NOMO-1 treated with DMSO at 0.1 percent for 48 hours (cell line): ENCODE data around the gene UVRAG.
"Not testable (repeated sequence)": the region's sequence is repeated elsewhere in the genome, so short reads cannot be mapped to it uniquely, and the experiment has no call there.

Experiments used
- DNase-seq: peaks from one replicate; lab custom pipeline; 2025; ENCODE audit not compliant: unreplicated experiment; lab: John Stamatoyannopoulos, UW

UVRAG gene

GRCh38 chr11:75873417-75874221 is 58.6 kb downstream of the UVRAG start:
- peak; percentile 78 for DNase-seq

- DNase-seq, result no peak
Measured at GRCh38 chr11:75874684-75875341, 59.8 kb downstream of the UVRAG start.

DNA sequence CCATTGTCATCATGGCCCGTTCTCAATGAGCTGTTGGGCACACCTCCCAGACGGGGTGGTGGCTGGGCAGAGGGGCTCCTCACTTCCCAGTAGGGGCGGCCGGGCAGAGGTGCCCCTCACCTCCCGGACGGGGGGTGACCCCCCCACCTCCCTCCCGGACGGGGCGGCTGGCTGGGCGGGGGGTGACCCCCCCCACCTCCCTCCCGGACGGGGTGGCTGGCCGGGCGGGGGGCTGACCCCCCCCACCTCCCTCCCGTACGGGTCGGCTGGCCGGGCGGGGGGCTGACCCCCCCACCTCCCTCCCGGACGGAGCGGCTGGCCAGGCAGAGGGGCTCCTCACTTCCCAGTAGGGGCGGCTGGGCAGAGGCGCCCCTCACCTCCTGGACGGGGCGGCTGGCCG is 62.3 kb downstream of the UVRAG start:
- not testable (repeated sequence) for DNase-seq

- not testable (repeated sequence) for DNase-seq
Measured at GRCh38 chr11:75877931-75878330, 62.9 kb downstream of the UVRAG start.

DNA sequence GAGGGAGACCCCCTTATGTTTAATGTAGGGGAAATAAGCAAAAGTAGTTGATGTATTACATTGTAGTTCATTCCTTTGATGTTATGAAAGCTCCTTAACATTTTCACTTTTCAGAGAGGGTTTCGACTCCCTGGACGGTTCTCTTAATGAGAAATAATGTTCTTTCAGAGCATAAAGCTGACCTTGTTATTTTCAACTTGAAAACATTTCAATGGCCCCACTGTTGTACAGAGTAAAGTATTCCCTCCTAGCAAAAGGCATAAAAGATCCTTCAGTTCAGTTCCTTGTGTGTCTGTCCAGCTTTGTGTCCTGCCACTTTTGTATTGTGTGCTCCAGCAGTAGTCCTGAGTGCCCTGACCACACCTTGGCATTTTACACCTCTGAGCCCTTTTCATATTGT is 63.9 kb downstream of the UVRAG start:
- no peak for DNase-seq

- DNase-seq, result no peak
Measured at GRCh38 chr11:75879737-75880136, 64.7 kb downstream of the UVRAG start.

DNA sequence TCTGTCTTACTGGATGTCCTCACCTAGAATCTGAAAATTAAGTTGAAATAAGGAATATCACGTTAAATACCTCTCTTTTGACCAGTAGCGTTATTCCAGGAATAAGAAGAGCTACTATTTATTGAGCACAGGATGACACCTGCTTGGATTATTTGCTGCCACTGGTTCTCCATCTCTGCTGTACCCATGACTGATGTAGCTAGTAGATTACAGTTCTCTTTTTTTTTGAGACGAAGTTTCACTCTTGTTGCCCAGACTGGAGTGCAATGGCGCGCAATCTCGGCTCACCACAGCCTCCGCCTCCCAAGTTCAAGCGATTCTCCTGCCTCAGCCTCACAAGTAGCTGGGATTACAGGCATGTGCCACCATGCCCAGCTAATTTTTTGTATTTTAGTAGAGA is 65.3 kb downstream of the UVRAG start:
- not testable (repeated sequence) for DNase-seq

GRCh38 chr11:75884321-75884720 is 69.3 kb downstream of the UVRAG start:
- DNase-seq, result no peak

DNA sequence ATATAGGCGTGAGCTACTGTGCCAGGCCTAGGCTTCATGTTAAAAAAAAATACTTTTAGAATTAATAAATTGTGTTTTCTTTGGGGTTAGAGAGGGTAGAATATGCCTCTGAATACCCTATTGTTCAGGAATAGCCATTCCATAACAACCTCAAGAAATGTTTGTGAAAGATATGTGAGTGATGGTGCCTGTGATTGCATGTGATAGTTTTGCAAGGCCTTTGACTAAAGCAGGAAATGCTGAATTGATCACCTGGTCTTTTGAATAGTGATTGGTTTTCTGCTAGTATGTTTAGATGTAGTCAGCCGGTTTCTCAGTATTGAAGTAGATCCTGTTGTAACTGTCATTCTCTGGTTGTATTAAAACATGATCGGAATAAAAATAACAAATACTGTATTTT is 73.4 kb downstream of the UVRAG start:
- no peak for DNase-seq

- peak; percentile 94 for DNase-seq
Measured at GRCh38 chr11:75891947-75892739, 77.1 kb downstream of the UVRAG start.

- DNase-seq, result no peak
Measured at GRCh38 chr11:75893251-75893650, 78.2 kb downstream of the UVRAG start.

GRCh38 chr11:75894036-75894585 is 79.1 kb downstream of the UVRAG start:
- peak; percentile 19 for DNase-seq

DNA sequence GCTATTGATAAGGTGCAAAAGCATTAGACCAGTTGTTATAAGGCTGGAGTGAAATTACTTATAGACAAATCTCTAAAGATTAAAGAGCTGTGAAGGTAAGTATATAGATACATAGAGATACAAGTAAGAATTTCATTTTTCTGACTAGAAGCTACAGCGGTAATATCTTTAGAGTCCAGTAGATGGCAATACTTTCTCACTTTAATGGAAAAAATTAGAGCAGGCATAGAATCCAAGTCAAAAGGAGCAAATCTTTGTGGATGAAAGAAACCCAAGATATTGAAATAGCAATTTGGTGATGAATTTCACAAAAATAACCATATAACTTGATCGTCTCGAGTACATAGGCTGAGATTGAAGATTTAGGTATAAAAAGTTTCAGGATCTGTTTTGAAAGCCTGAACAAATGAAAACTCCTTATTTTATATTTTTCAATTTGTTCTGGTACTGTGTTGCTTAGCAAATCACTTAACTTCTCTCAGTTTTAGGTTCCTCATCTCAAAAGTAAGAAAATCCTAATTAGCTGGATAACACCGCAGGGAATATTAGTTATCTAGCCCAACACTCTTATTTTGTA is 81.9 kb downstream of the UVRAG start:
- peak; percentile 60 for DNase-seq

DNA sequence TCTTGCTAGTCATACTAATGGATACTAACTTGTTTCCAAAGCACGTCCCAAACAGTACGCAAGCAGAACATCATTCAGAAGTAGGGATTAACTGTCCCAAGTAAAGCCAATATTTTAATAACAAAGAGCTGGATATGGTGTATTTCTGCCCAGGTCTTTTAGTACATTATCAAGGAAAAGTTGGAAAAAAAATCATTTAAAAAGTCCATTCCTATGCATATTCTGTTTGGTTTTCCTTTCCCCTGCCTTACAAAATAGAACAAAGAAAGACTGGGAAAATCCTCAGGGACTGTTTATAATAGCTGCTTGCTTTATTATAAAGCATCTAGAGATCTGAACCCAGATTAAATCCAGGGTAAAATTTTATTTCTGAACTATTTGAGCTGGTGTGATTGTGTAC is 83.9 kb downstream of the UVRAG start:
- DNase-seq, result no peak

DNA sequence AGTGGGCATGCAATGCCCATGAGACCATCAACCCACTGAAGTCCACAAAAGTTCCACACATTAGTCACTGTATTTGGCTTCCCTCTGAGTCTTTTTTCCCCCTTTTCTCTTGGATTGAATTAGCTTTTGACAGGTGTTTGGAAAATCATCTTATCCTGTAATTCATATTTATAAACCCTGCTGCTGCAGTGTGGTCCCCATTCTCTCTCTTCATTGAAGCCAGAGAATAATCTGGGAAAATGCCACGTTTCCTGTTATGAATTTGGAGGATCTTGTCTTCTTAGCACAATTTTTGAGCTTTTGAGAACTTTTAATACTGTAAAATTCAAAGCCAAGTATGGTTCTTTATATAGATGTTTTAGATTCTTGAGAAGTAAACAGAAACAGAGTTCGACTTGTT is 84.8 kb downstream of the UVRAG start:
- DNase-seq, result no peak

DNA sequence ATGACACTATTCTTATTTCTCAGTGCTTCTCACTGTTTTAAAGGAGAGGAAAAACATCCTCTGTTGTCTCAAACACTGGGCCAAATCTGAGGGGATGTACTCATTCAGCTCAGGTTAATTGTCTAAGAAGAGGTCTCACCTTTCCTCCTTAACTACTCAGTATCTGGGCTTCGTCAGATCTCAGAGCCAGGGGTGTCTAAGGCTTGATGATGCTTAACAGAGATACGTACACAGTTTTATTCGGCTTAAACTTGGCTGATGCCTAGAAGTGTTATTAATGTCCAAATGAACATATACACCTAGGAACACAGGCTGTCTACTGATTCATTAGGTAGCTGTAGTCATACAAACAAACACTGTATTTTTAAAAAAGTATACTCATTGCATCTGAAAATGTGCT is 85.8 kb downstream of the UVRAG start:
- DNase-seq, result no peak

GRCh38 chr11:75902631-75903030 is 87.6 kb downstream of the UVRAG start:
- no peak for DNase-seq

DNA sequence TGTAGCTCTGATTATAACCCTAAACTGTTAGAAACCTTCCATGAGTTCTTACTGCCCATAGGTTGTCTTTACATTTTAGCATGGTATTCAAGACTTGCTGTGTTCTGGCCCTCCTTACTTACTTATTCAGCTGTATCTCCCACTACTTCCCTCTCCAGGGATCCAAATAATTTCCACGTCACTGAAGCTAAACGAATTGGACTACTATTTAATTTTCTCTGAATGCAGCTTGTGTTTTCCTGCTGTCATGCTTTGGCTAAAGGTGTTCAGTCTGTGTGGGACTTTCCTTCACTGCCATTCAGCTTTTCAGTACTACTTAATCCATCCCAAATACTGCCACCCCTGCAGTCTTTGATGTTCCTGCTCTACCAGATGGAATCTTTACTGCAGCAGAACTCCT is 88.3 kb downstream of the UVRAG start:
- DNase-seq, result no peak

DNA sequence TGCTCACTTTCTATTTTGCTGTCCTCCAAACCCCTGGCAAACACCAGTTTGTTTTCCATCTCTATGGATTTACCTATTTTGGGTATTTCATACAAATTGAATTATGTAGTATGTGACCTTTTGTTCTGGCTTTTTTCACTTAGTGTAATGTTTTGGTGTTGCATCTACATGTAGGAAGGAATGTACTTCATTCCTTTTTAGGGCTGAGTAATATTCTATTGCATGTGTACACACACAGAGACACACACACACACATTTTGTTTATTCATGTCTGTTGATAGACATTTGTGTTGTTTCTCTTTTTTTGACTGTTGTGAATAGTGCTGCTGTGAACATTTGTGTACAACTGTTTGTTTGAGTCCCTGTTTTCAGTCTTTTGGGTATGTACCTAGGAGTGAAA is 90.4 kb downstream of the UVRAG start:
- DNase-seq, result no peak

GRCh38 chr11:75907906-75908527 is 93.0 kb downstream of the UVRAG start:
- DNase-seq, result peak; percentile 14
